Astrocyte (in vitro differentiated cells and primary cell): ENCODE results near the gene C1QTNF1.

Experiments used
- EZH2 ChIP-seq: IDR thresholded peaks from 2 replicates; pipeline ENCODE4 v1.6.1; 2012; ENCODE audit warnings: mild to moderate bottlenecking, low read length, inconsistent platforms; ENCODE audit not compliant: insufficient read depth
- TF ChIP-seq, protein P1 (sequence below): IDR thresholded peaks from 2 replicates; pipeline ENCODE4 v1.5.1; 2011; ENCODE audit warnings: low read depth, mild to moderate bottlenecking, inconsistent platforms, low read length, moderate library complexity; ENCODE audit not compliant: insufficient read depth

DNA sequence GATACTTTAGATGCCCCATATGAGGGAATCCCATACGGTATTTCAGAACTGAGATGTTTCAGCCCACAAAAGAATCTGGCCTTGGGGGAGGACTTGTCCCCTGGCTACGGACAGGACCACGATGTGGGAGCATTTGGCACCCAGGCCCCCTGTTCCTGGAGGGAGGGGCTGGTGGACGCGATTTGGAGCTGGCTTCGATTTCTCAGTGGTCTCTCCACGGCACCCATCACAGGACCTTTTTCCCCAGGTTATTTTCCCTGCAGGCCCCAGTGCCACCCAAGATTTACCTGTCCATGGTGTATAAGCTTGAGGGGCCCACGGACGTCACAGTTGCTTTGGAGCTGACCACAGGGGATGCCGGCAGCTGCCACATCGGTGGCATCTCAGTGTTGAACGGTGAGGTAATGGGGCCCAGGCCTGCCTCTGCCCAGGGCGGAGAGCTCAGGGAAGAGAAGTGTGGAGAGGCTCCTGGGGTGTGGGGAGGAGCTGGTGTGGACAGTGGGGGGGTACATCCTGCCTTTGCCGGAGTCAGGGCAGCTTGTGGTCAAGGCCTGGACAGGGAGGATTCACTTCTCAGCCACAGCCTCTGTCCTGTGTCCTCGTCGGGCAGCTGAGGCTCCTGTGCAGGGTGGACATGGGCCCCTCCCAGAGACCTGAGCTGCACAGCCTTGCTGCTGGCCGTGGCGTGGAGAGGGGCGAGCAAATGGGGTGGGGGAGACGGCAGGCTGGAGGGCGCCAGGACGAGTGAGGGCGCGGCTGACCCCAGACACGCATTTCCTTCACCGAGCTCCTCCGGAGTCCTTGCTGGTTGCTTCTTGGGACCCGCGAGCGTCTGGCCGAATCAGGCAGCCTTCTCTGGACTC is 60.6 kb downstream of the C1QTNF1 start:
- TF ChIP-seq, protein P1, sequence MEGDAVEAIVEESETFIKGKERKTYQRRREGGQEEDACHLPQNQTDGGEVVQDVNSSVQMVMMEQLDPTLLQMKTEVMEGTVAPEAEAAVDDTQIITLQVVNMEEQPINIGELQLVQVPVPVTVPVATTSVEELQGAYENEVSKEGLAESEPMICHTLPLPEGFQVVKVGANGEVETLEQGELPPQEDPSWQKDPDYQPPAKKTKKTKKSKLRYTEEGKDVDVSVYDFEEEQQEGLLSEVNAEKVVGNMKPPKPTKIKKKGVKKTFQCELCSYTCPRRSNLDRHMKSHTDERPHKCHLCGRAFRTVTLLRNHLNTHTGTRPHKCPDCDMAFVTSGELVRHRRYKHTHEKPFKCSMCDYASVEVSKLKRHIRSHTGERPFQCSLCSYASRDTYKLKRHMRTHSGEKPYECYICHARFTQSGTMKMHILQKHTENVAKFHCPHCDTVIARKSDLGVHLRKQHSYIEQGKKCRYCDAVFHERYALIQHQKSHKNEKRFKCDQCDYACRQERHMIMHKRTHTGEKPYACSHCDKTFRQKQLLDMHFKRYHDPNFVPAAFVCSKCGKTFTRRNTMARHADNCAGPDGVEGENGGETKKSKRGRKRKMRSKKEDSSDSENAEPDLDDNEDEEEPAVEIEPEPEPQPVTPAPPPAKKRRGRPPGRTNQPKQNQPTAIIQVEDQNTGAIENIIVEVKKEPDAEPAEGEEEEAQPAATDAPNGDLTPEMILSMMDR, result no peak
- TF ChIP-seq EZH2, result no peak
